HEK293 (cell line): ENCODE measurements around the gene ARID4A.

Source experiments
- CTCF ChIA-PET: fragments of 350-600 bp; formaldehyde crosslinking; extraction: SDS; loops from one replicate; lab custom pipeline; 2021; ENCODE audit warnings: antibody characterized with exemption; lab: Yijun Ruan, JAX
- POLR2A ChIA-PET: fragments of 300-600 bp; formaldehyde crosslinking; extraction: SDS; loops from one replicate; lab custom pipeline; 2020; ENCODE audit warnings: antibody characterized with exemption, inconsistent platforms; lab: Yijun Ruan, JAX
- H3K27ac ChIP-seq: fragments of 200-500 bp; sonication (Bioruptor generic); 2 replicates; pipeline ENCODE4 v1.5.1; 2014; ENCODE audit warnings: low read depth, low read length, control low read depth, inconsistent platforms; ENCODE audit errors: extremely low read depth
- H3K36me3 ChIP-seq, 2 experiments: fragments of 200-500 bp in 1 of 2; sonication (Bioruptor generic) in 1 of 2; 1 replicate in 1 of 2; 2 replicates in 1 of 2; pipeline ENCODE4 v1.5.1; 2014 to 2017; ENCODE audit warnings: inconsistent platforms in 2 of 2, low read length in 2 of 2; ENCODE audit not compliant: control insufficient read depth in 2 of 2, insufficient read depth in 1 of 2
- H3K4me1 ChIP-seq: fragments of 200-500 bp; sonication (Bioruptor generic); 2 replicates; pipeline ENCODE4 v1.5.1; 2014; ENCODE audit warnings: mild to moderate bottlenecking, low read length, inconsistent platforms; ENCODE audit not compliant: control insufficient read depth, insufficient read depth
- H3K4me3 ChIP-seq: 2 replicates; pipeline ENCODE4 v1.5.1; 2011; ENCODE audit warnings: low read depth, mild to moderate bottlenecking, control low read depth, low read length, moderate library complexity
- H3K9me3 ChIP-seq: fragments of 200-500 bp; sonication (Bioruptor generic); 2 replicates; pipeline ENCODE4 v1.5.1; 2014; ENCODE audit warnings: low read depth, low read length, inconsistent platforms; ENCODE audit not compliant: control insufficient read depth, insufficient read depth
- EGR2 ChIP-seq: fragments of 450-650 bp; formaldehyde crosslinking; IDR thresholded peaks from 2 replicates; pipeline ENCODE4 v1.5.1; 2016; ENCODE audit warnings: low read depth, missing biosample characterization, missing genetic modification characterization
- KLF10 ChIP-seq: fragments of 450-650 bp; IDR thresholded peaks from 2 replicates; pipeline ENCODE4 v1.5.1; 2018; ENCODE audit warnings: missing biosample characterization, mild to moderate bottlenecking, missing genetic modification characterization
- PRDM1 ChIP-seq: fragments of 450-650 bp; formaldehyde crosslinking; IDR thresholded peaks from 2 replicates; pipeline ENCODE4; 2016; ENCODE audit warnings: missing biosample characterization, missing genetic modification characterization
- PRDM2 ChIP-seq: fragments of 450-650 bp; formaldehyde crosslinking; IDR thresholded peaks from 2 replicates; pipeline ENCODE4 v1.5.1; 2016; ENCODE audit warnings: missing biosample characterization, missing genetic modification characterization, borderline replicate concordance
- ZFHX2 ChIP-seq: fragments of 450-650 bp; formaldehyde crosslinking; conservative IDR thresholded peaks from 2 replicates; pipeline ENCODE4 v1.5.1; 2016; ENCODE audit warnings: missing biosample characterization, missing genetic modification characterization
- ZFP41 ChIP-seq: fragments of 450-650 bp; formaldehyde crosslinking; IDR thresholded peaks from 2 replicates; pipeline ENCODE4 v1.5.1; 2016; ENCODE audit warnings: missing biosample characterization, missing genetic modification characterization, borderline replicate concordance
- ZNF140 ChIP-seq: fragments of 450-650 bp; formaldehyde crosslinking; IDR thresholded peaks from 2 replicates; pipeline ENCODE4 v1.5.1; 2016; ENCODE audit warnings: missing biosample characterization, missing genetic modification characterization
- ZNF214 ChIP-seq: fragments of 450-650 bp; formaldehyde crosslinking; IDR thresholded peaks from 2 replicates; pipeline ENCODE4 v1.5.1; 2017; ENCODE audit warnings: missing biosample characterization, mild to moderate bottlenecking, missing genetic modification characterization, borderline replicate concordance
- ZNF350 ChIP-seq: fragments of 450-650 bp; formaldehyde crosslinking; IDR thresholded peaks from 2 replicates; pipeline ENCODE4 v1.5.0; 2017; ENCODE audit warnings: missing biosample characterization, mild to moderate bottlenecking, missing genetic modification characterization
- ZNF433 ChIP-seq: fragments of 450-650 bp; formaldehyde crosslinking; IDR thresholded peaks from 2 replicates; pipeline ENCODE4 v1.5.1; 2016; ENCODE audit warnings: missing biosample characterization, missing genetic modification characterization, low read depth
- ZNF530 ChIP-seq: fragments of 450-650 bp; formaldehyde crosslinking; IDR thresholded peaks from 2 replicates; pipeline ENCODE4 v1.5.1; 2016; ENCODE audit warnings: low read depth, missing biosample characterization, missing genetic modification characterization
- ZNF623 ChIP-seq: fragments of 450-650 bp; formaldehyde crosslinking; IDR thresholded peaks from 2 replicates; pipeline ENCODE4 v1.5.1; 2016; ENCODE audit warnings: missing biosample characterization, missing genetic modification characterization
- ZNF629 ChIP-seq: fragments of 450-650 bp; formaldehyde crosslinking; IDR thresholded peaks from 2 replicates; pipeline ENCODE4 v1.5.1; 2017; ENCODE audit warnings: missing biosample characterization, missing genetic modification characterization
- ZNF660 ChIP-seq: fragments of 450-650 bp; IDR thresholded peaks from 2 replicates; pipeline ENCODE4 v1.5.1; 2018; ENCODE audit warnings: missing biosample characterization, mild to moderate bottlenecking, missing genetic modification characterization
- ZNF670 ChIP-seq: fragments of 450-650 bp; formaldehyde crosslinking; IDR thresholded peaks from 2 replicates; pipeline ENCODE4 v1.5.1; 2016; ENCODE audit warnings: missing biosample characterization, missing genetic modification characterization, low read depth
- ZNF701 ChIP-seq: fragments of 450-650 bp; formaldehyde crosslinking; IDR thresholded peaks from 2 replicates; pipeline ENCODE4 v1.5.1; 2016; ENCODE audit warnings: missing biosample characterization, missing genetic modification characterization
- ZNF791 ChIP-seq: fragments of 450-650 bp; formaldehyde crosslinking; IDR thresholded peaks from 2 replicates; pipeline ENCODE4 v1.5.1; 2016; ENCODE audit warnings: missing biosample characterization, missing genetic modification characterization
- ZSCAN16 ChIP-seq: fragments of 450-650 bp; formaldehyde crosslinking; IDR thresholded peaks from 2 replicates; pipeline ENCODE4 v1.5.1; 2016; ENCODE audit warnings: missing biosample characterization, missing genetic modification characterization
- TF ChIP-seq, protein P1 (sequence below): fragments of 450-650 bp; formaldehyde crosslinking; IDR thresholded peaks from 2 replicates; pipeline ENCODE4 v1.5.1; 2016; ENCODE audit warnings: missing biosample characterization, missing genetic modification characterization

ARID4A gene

DNA sequence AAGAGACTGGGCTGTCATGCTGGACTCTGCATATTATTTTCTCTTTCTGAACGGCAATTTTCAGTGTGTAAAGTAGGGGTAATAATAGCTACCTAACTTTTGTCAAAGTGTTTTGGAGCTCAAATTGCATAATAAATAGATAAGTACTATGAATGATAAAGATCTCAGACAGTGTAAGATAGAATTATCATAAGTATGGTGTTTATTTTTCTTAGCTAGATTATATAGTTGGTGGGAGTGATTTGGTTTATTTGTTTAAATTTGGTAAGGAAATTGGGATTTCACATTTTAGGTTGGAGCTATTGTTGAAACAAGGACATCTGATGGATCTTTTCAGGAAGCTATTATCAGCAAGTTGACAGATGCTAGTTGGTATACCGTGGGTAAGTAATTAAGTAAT is 7.4 kb downstream of the ARID4A start (continued):
- TF ChIP-seq PRDM2 (tag by site-specific recombination) = no peak

DNA sequence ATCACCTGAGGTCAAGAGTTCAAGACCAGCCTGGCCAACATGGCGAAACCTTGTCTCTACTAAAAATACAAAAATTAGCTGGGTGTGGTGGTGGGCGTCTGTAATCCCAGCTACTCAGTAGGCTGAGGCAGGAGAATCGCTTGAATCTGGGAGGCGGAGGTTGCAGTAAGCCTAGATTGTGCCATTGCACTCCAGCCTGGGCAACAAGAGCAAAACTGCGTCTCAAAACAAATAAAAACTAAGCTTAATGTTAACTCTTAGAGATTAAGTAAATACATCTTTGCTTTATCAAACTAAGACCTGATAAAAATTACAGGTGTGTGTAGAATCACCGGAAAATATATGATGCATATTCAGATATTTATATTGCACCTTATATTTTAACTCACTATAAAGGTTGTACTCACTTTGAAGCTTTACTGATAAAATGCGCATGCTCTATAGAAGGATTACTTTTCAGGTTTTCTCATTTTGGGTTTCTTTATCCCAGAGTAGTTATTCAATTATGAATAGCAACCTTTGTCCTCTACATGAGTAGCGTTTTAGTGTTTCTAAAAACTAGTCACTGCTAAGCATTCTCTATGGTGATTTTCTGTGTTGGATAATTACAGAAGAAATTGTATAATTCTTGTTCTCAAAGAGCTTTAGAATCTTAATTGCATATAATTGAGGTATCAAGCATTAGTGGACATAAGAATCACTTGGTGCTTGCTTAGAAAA is 9.4 kb downstream of the ARID4A start:
- peaks cover 9% of the 10 kb centered on the region; the same call in 1 of the 2 replicates for H3K4me1 ChIP-seq

GRCh38 chr14:58309086-58309485 is 10.7 kb downstream of the ARID4A start:
- POLR2A ChIA-PET = interaction anchor here (0.8 kb wide), 1 partner anchor 11 kb away, joined by 3 read pairs; the partner anchor contains the start of gene ARID4A
- TF ChIP-seq, protein P1, sequence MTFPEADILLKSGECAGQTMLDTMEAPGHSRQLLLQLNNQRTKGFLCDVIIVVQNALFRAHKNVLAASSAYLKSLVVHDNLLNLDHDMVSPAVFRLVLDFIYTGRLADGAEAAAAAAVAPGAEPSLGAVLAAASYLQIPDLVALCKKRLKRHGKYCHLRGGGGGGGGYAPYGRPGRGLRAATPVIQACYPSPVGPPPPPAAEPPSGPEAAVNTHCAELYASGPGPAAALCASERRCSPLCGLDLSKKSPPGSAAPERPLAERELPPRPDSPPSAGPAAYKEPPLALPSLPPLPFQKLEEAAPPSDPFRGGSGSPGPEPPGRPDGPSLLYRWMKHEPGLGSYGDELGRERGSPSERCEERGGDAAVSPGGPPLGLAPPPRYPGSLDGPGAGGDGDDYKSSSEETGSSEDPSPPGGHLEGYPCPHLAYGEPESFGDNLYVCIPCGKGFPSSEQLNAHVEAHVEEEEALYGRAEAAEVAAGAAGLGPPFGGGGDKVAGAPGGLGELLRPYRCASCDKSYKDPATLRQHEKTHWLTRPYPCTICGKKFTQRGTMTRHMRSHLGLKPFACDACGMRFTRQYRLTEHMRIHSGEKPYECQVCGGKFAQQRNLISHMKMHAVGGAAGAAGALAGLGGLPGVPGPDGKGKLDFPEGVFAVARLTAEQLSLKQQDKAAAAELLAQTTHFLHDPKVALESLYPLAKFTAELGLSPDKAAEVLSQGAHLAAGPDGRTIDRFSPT (tag by site-specific recombination) = no peak
- CTCF ChIA-PET = no interaction called here
- H3K4me1 ChIP-seq = peaks cover 9% of the 10 kb centered on the region; the same call in 1 of the 2 replicates
- no peak overlapping the region for H3K4me3 ChIP-seq
- no peaks in the 10 kb centered on the region for H3K9me3 ChIP-seq
- no peak overlapping the region for H3K27ac ChIP-seq
- peaks cover 26 to 33% of the 10 kb centered on the region in 2 experiments for H3K36me3 ChIP-seq

More for the DNA sequence above, 9.4 kb downstream of the ARID4A start:
- Histone ChIP-seq H3K9me3 (no peaks in the 10 kb centered on the region), H3K36me3 (peaks cover 31 to 44% of the 10 kb centered on the region in 2 experiments), H3K27ac (no peak overlapping the region), H3K4me3 (no peak overlapping the region)
- ChIA-PET POLR2A (interaction anchor here (2.3 kb wide), 1 partner anchor 10 kb away, joined by 12 read pairs; the partner anchor contains the start of gene ARID4A), CTCF (no interaction called here)
- TF ChIP-seq ZFHX2 (tag by site-specific recombination) (peak; percentile 12; the same call in 1 of the 2 replicates), ZNF629 (tag by site-specific recombination) (no peak), EGR2 (peak; percentile 32; the same call in 1 of the 2 replicates)

DNA sequence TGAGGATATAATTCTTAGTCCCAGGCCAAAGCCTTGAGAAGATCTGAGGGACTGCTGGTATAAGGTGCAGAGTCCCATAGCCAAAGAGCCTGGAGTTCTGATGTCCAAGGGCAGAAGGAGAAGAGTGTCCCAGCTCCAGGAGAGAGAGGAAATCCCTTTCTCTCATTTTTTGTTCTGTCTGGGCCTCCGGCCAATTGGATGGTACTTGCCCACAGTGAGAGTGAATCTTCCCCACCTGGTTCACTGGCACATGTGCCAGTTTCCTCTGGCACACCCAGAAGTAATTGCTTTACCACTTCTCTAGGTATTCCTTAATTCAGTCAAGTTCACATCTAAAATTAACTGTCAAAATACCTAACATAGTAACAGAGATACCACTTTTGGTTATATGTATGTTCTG is 15.3 kb downstream of the ARID4A start:
- ChIA-PET POLR2A (interaction anchor here (1.2 to 1.9 kb wide), 2 partner anchors 16 to 27 kb away, joined by 4 to 6 read pairs; partner anchors contain the start of gene ARID4A), CTCF (no interaction called here)
- Histone ChIP-seq H3K9me3 (no peaks in the 10 kb centered on the region), H3K4me3 (no peak overlapping the region), H3K4me1 (no peaks in the 10 kb centered on the region), H3K27ac (no peak overlapping the region), H3K36me3 (peaks cover 19 to 24% of the 10 kb centered on the region in 2 experiments)
- no peak for TF ChIP-seq ZNF140
- TF ChIP-seq ZNF791 (tag by site-specific recombination) = no peak
- no peak for TF ChIP-seq KLF10 (tag by site-specific recombination)
- TF ChIP-seq ZNF530 = no peak
- TF ChIP-seq PRDM1 (tag by site-specific recombination) = no peak
- TF ChIP-seq ZSCAN16 (tag by site-specific recombination) = no peak
- no peak for TF ChIP-seq ZFP41 (tag by site-specific recombination)
- TF ChIP-seq ZNF214 (tag by site-specific recombination) = no peak
- no peak for TF ChIP-seq ZNF660 (tag by site-specific recombination)
- TF ChIP-seq ZNF433 (tag by site-specific recombination) = no peak
- no peak for TF ChIP-seq ZNF670 (tag by site-specific recombination)
- no peak for TF ChIP-seq ZNF350 (tag by site-specific recombination)
- TF ChIP-seq ZNF623 = no peak
- TF ChIP-seq ZNF701 = no peak
